Neural progenitor cell (in vitro differentiated cells): ENCODE data around the gene PRLR. TPM values are rescaled to one million over a fixed set of nuclear protein-coding genes. Genes with fewer than 3 reads are reported as not detected.
"Not testable (repeated sequence)": the region's sequence is repeated elsewhere in the genome, so short reads cannot be mapped to it uniquely, and the experiment has no call there.

ENCODE experiments used
- DNase-seq: peaks from one replicate; pipeline ENCODE4 v3.0.0-alpha.2; 2016; ENCODE audit warnings: low spot score
- H2AFZ ChIP-seq: fragments of 200-600 bp; sonication (generic); replicated peaks from 2 replicates; pipeline ENCODE4 v1.6.1; 2016; ENCODE audit warnings: antibody characterized with exemption
- H3F3A ChIP-seq: fragments of 200-600 bp; sonication (generic); 2 replicates; pipeline ENCODE4 v1.6.1; 2016; ENCODE audit warnings: antibody characterized with exemption, low read depth
- H3K27ac ChIP-seq: fragments of 200-600 bp; sonication (generic); 2 replicates; pipeline ENCODE4 v1.5.1; 2016; ENCODE audit warnings: mild to moderate bottlenecking
- H3K27me3 ChIP-seq: fragments of 200-600 bp; sonication (generic); 2 replicates; pipeline ENCODE4 v1.6.1; 2016; ENCODE audit warnings: mild to moderate bottlenecking, moderate library complexity
- H3K36me3 ChIP-seq: fragments of 200-600 bp; sonication (generic); 2 replicates; pipeline ENCODE4 v1.5.1; 2016
- H3K4me1 ChIP-seq: fragments of 200-600 bp; sonication (generic); 2 replicates; pipeline ENCODE4 v1.6.1; 2016; ENCODE audit warnings: mixed run types
- H3K4me2 ChIP-seq: fragments of 200-600 bp; sonication (generic); 2 replicates; pipeline ENCODE4 v1.6.1; 2016
- H3K4me3 ChIP-seq: fragments of 200-600 bp; sonication (generic); 2 replicates; pipeline ENCODE4 v1.5.1; 2016
- H3K79me2 ChIP-seq: fragments of 200-600 bp; sonication (generic); 2 replicates; pipeline ENCODE4 v1.6.1; 2016; ENCODE audit warnings: low read depth
- H3K9ac ChIP-seq: fragments of 200-600 bp; sonication (generic); 2 replicates; pipeline ENCODE4 v1.6.1; 2016
- H3K9me3 ChIP-seq: fragments of 200-600 bp; sonication (generic); 2 replicates; pipeline ENCODE4 v1.5.1; 2016; ENCODE audit warnings: low read depth
- H4K20me1 ChIP-seq: fragments of 200-600 bp; sonication (generic); 2 replicates; pipeline ENCODE4 v1.6.1; 2016; ENCODE audit warnings: low read depth
- H3K27ac Mint-ChIP-seq: 3 replicates; pipeline ENCODE4 v1.8.0; 2021; ENCODE audit warnings: mixed read lengths
- H3K27me3 Mint-ChIP-seq: 2 replicates; pipeline ENCODE4 v1.8.0; 2022; ENCODE audit warnings: low read depth, mild to moderate bottlenecking, inconsistent platforms, moderate library complexity, mixed read lengths; ENCODE audit not compliant: insufficient read depth
- H3K36me3 Mint-ChIP-seq: 3 replicates; pipeline ENCODE4 v1.8.0; 2021; ENCODE audit warnings: mixed read lengths
- H3K4me1 Mint-ChIP-seq: 3 replicates; pipeline ENCODE4 v1.8.0; 2021; ENCODE audit warnings: mixed read lengths
- H3K4me3 Mint-ChIP-seq: 3 replicates; pipeline ENCODE4 v1.8.0; 2021; ENCODE audit warnings: mild to moderate bottlenecking, moderate library complexity, mixed read lengths
- H3K9me3 Mint-ChIP-seq: 3 replicates; pipeline ENCODE4 v1.8.0; 2020; ENCODE audit warnings: mixed read lengths
- EZH2 ChIP-seq: fragments of 200-600 bp; sonication (generic); IDR thresholded peaks from 2 replicates; pipeline ENCODE4 v1.6.1; 2017; ENCODE audit warnings: antibody characterized with exemption, mild to moderate bottlenecking, moderate library complexity
- EZH2phosphoT487 ChIP-seq: fragments of 200-600 bp; sonication (generic); IDR thresholded peaks from 2 replicates; pipeline ENCODE4 v1.6.1; 2017; ENCODE audit warnings: antibody characterized with exemption
- total RNA-seq: library from RNA; depleted of rRNA; stranded (reverse); fragments of >200 nt; gene quantifications from 2 replicates; pipeline ENCODE4 v1.2.3, GENCODE V29; 2015; ENCODE audit warnings: low replicate concordance
- TF ChIP-seq, protein P1 (sequence below): fragments of 200-600 bp; sonication (generic); IDR thresholded peaks from 2 replicates; pipeline ENCODE4 v1.5.1; 2017; ENCODE audit warnings: antibody characterized with exemption, mild to moderate bottlenecking

Gene PRLR
- total RNA-seq, 1 donor from 2014 or later: 0.51 TPM

DNA sequence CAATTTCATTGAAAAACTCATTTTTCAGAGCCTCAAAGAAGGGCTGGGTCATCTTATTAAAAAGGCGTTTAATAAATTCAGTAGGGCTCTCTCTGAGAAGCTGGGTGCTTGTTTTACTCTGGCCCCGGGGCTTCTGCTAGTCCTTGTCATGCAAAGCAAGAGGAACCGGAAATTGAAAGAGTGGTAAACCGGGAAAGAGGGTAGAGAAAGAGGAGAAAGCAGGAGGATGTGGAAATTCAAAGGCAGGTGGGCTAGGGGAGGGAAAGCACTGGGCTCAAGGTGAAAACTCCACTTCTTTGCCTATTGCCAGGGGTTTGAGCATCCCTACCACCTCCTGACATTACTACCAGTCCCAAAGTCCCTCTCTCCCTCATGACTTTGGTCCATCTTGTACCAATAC is 118.0 kb downstream of the PRLR start:
- no peak overlapping the region for H3K9ac ChIP-seq
- H3K79me2 ChIP-seq: no peaks in the 10 kb centered on the region
- Mint-ChIP-seq H3K27ac (no peak overlapping the region), H3K4me3 (no peak overlapping the region), H3K9me3 (peaks cover 7% of the 10 kb centered on the region), H3K36me3 (no peaks in the 10 kb centered on the region), H3K27me3 (peaks cover 4% of the 10 kb centered on the region), H3K4me1 (no peaks in the 10 kb centered on the region)
- H3K4me3 ChIP-seq: no peak overlapping the region
- no peak overlapping the region for H2AFZ ChIP-seq
- no peaks in the 10 kb centered on the region for H3K4me1 ChIP-seq
- H3K27me3 ChIP-seq: no peaks in the 10 kb centered on the region
- no peak for DNase-seq
- no peak overlapping the region for H3K4me2 ChIP-seq
- no peak overlapping the region for H3K27ac ChIP-seq
- TF ChIP-seq EZH2: no peak
- TF ChIP-seq, protein P1, sequence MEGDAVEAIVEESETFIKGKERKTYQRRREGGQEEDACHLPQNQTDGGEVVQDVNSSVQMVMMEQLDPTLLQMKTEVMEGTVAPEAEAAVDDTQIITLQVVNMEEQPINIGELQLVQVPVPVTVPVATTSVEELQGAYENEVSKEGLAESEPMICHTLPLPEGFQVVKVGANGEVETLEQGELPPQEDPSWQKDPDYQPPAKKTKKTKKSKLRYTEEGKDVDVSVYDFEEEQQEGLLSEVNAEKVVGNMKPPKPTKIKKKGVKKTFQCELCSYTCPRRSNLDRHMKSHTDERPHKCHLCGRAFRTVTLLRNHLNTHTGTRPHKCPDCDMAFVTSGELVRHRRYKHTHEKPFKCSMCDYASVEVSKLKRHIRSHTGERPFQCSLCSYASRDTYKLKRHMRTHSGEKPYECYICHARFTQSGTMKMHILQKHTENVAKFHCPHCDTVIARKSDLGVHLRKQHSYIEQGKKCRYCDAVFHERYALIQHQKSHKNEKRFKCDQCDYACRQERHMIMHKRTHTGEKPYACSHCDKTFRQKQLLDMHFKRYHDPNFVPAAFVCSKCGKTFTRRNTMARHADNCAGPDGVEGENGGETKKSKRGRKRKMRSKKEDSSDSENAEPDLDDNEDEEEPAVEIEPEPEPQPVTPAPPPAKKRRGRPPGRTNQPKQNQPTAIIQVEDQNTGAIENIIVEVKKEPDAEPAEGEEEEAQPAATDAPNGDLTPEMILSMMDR: no peak
- TF ChIP-seq EZH2phosphoT487: no peak
- no peaks in the 10 kb centered on the region for H3F3A ChIP-seq
- H3K36me3 ChIP-seq: no peaks in the 10 kb centered on the region
- H4K20me1 ChIP-seq: no peaks in the 10 kb centered on the region
- H3K9me3 ChIP-seq: no peaks in the 10 kb centered on the region

DNA sequence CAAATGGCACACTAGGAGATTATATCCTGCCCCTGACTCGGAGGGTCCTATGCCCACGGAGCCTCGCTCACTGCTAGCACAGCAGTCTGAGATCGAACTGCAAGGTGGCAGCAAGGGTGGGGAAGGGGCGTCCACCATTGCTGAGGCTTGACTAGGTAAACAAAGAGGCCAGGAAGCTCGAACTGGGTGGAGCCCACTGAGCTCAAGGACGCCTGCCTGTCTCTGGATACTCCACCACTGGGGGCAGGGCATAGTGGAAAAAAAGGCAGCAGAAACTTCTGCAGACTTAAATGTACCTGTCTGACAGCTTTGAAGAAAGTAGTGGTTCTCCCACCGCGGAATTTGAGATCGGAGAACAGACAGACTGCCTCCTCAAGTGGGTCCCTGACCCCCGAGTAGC is 125.7 kb downstream of the PRLR start:
- H3K27ac ChIP-seq, H3K4me3 Mint-ChIP-seq, H3K27me3 Mint-ChIP-seq, H3K4me3 ChIP-seq, H3K79me2 ChIP-seq, H3K4me1 Mint-ChIP-seq, H3K4me2 ChIP-seq, H3K36me3 Mint-ChIP-seq, DNase-seq, H4K20me1 ChIP-seq, H3K27me3 ChIP-seq, H2AFZ ChIP-seq, H3K36me3 ChIP-seq, H3K9ac ChIP-seq, H3K27ac Mint-ChIP-seq, H3K4me1 ChIP-seq, H3F3A ChIP-seq, H3K9me3 ChIP-seq: not testable (repeated sequence)
- H3K9me3 Mint-ChIP-seq: peaks cover 11% of the 10 kb centered on the region

GRCh38 chr5:35103637-35104299 is 126.5 kb downstream of the PRLR start:
- H3K36me3 Mint-ChIP-seq: no peaks in the 10 kb centered on the region
- H2AFZ ChIP-seq: no peak overlapping the region
- no peak overlapping the region for H3K4me3 ChIP-seq
- H3K9me3 Mint-ChIP-seq: peaks cover 10% of the 10 kb centered on the region
- no peaks in the 10 kb centered on the region for H3K36me3 ChIP-seq
- H3K4me2 ChIP-seq: no peak overlapping the region
- H3K4me3 Mint-ChIP-seq: no peak overlapping the region
- no peaks in the 10 kb centered on the region for H3K79me2 ChIP-seq
- no peak for DNase-seq
- H4K20me1 ChIP-seq: no peaks in the 10 kb centered on the region
- H3K9me3 ChIP-seq: no peaks in the 10 kb centered on the region
- no peak overlapping the region for H3K9ac ChIP-seq
- H3K27ac Mint-ChIP-seq: no peak overlapping the region
- no peaks in the 10 kb centered on the region for H3K4me1 Mint-ChIP-seq
- H3K4me1 ChIP-seq: no peaks in the 10 kb centered on the region
- TF ChIP-seq, protein P1: no peak
- TF ChIP-seq EZH2phosphoT487: no peak
- H3F3A ChIP-seq: no peaks in the 10 kb centered on the region
- no peaks in the 10 kb centered on the region for H3K27me3 ChIP-seq
- no peaks in the 10 kb centered on the region for H3K27me3 Mint-ChIP-seq
- H3K27ac ChIP-seq: no peak overlapping the region

DNA sequence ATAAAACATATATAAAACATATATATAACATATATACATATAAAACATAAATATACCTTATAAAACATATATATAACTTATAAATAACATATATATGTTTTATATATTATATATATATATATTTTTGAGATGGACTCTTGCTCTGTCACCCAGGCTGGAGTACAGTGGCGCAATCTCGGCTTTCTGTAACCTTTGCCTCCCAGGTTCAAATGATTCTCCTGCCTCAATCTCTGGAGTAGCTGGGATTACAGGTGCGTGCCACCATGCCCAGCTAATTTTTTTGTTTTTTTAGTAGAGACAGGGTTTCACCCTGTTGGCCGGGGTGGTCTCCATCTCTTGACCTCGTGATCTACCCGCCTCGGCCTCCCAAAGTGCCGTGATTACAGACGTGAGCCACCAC is 128.6 kb downstream of the PRLR start:
- not testable (repeated sequence) for H4K20me1 ChIP-seq, H3K4me2 ChIP-seq, H3K36me3 Mint-ChIP-seq, H3K4me3 Mint-ChIP-seq, H3K36me3 ChIP-seq, H2AFZ ChIP-seq, H3K9me3 ChIP-seq, H3K4me1 Mint-ChIP-seq, H3K27me3 ChIP-seq, H3K79me2 ChIP-seq, H3K27ac ChIP-seq, DNase-seq, H3K9me3 Mint-ChIP-seq, H3K4me1 ChIP-seq, H3K27me3 Mint-ChIP-seq, H3K4me3 ChIP-seq, H3K27ac Mint-ChIP-seq, H3K9ac ChIP-seq, H3F3A ChIP-seq
